ENCODE results near the gene LRRC4C. TPM values are rescaled to one million over a fixed set of nuclear protein-coding genes. Genes with fewer than 3 reads are reported as not detected.

The LRRC4C gene
- total and polyA plus RNA-seq, 10 of the 15 experiments (the other 5 are each of a cell fraction or from before 2014, with no cell fraction given): 1.5 TPM; not detected in 9

DNA sequence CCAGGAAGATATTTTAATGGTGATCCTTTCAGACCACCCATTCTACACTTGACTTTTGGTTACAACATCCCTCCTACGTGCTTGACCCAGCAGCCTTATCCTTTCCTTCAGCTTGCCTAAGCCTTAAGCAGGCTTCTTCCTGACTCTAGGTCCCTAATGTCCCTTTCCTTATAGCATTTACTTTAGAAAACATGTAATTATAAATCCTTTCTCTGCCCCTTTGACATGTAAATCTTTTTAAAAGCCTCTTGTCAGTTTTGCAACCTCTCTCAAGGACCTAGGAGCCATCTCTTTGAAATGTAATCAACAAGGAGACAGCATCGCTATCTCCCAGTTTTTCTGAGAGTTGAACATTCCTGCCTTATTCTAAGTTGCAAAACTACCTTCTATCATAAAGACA is 1255.2 kb downstream of the LRRC4C start:
- Histone ChIP-seq H3K79me2 (ENCODE audit: control insufficient read depth, insufficient read depth, low read length) (no peaks in the 10 kb centered on the region), H3K27me3 (replicated peaks in 1 of 2; ENCODE audit: control insufficient read depth in 2 of 2, insufficient read depth in 2 of 2, low read length in 1 of 2) (no peaks in the 10 kb centered on the region), H3K4me3 (no peak overlapping the region), H3K9ac (ENCODE audit: control insufficient read depth, insufficient read depth, low read length) (no peak overlapping the region), H3K9me3 (replicated peaks; ENCODE audit: control insufficient read depth, insufficient read depth, low read length) (no peaks in the 10 kb centered on the region), H2AFZ (ENCODE audit: control insufficient read depth, low read depth, low read length) (no peak overlapping the region), H3K4me2 (ENCODE audit: control insufficient read depth, insufficient read depth) (no peak overlapping the region), H4K20me1 (ENCODE audit: control insufficient read depth, insufficient read depth) (no peaks in the 10 kb centered on the region), H3K4me1 (ENCODE audit: control insufficient read depth, insufficient read depth, low read length) (no peaks in the 10 kb centered on the region), H3K36me3 (ENCODE audit: control insufficient read depth in 2 of 2, insufficient read depth in 2 of 2, low read length in 1 of 2) (no peaks in the 10 kb centered on the region), H3K27ac (ENCODE audit: control insufficient read depth, insufficient read depth) (no peak overlapping the region)
- POLR2A ChIA-PET: no interaction called here
- intact Hi-C loops (cut with micrococcal nuclease; ENCODE audit: unreplicated experiment) (no loop called here), in situ Hi-C loops (cut with MboI) (no loop called here)
- SMC1A ChIA-PET (ENCODE audit: uncharacterized antibody, unreplicated experiment): interaction anchor here (0.6 kb wide), 1 partner anchor 226 kb away, joined by 3 read pairs; no protein-coding TSS in a partner anchor
- no TSS peak for BruUV-seq (replicated peaks)
- no peak for ATAC-seq
- no peak for FAIRE-seq
- CTCF ChIA-PET: interaction anchor here (0.7 kb wide), 1 partner anchor 82 kb away, joined by 3 read pairs; no protein-coding TSS in a partner anchor
- no peak for DNase-seq (ENCODE audit: low read depth, low spot score)
- TF ChIP-seq SUZ12 (IDR thresholded peaks at IDR 0.05; ENCODE audit: unreplicated experiment): no peak
- TF ChIP-seq GATAD2B (conservative IDR thresholded peaks at IDR 0.05; ENCODE audit: low read depth): no peak
- no peak for TF ChIP-seq SREBF1 (IDR thresholded peaks at IDR 0.05; ENCODE audit: low read length)
- TF ChIP-seq CEBPB (IDR thresholded peaks at IDR 0.05; ENCODE audit: borderline replicate concordance in 1 of 2, low read depth in 2 of 2, low read length in 2 of 2): no peak
- no peak for TF ChIP-seq MEF2A (IDR thresholded peaks at IDR 0.05; ENCODE audit: insufficient read depth, low read depth, low read length)
- TF ChIP-seq, protein P1, sequence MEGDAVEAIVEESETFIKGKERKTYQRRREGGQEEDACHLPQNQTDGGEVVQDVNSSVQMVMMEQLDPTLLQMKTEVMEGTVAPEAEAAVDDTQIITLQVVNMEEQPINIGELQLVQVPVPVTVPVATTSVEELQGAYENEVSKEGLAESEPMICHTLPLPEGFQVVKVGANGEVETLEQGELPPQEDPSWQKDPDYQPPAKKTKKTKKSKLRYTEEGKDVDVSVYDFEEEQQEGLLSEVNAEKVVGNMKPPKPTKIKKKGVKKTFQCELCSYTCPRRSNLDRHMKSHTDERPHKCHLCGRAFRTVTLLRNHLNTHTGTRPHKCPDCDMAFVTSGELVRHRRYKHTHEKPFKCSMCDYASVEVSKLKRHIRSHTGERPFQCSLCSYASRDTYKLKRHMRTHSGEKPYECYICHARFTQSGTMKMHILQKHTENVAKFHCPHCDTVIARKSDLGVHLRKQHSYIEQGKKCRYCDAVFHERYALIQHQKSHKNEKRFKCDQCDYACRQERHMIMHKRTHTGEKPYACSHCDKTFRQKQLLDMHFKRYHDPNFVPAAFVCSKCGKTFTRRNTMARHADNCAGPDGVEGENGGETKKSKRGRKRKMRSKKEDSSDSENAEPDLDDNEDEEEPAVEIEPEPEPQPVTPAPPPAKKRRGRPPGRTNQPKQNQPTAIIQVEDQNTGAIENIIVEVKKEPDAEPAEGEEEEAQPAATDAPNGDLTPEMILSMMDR (IDR thresholded peaks at IDR 0.05 in 2 of 3, conservative IDR thresholded peaks at IDR 0.05 in 1 of 3; ENCODE audit: control insufficient read depth in 2 of 3, extremely low read depth in 1 of 3, insufficient read depth in 1 of 3, low read depth in 3 of 3, low read length in 3 of 3): no peak
- TF ChIP-seq, protein P2, sequence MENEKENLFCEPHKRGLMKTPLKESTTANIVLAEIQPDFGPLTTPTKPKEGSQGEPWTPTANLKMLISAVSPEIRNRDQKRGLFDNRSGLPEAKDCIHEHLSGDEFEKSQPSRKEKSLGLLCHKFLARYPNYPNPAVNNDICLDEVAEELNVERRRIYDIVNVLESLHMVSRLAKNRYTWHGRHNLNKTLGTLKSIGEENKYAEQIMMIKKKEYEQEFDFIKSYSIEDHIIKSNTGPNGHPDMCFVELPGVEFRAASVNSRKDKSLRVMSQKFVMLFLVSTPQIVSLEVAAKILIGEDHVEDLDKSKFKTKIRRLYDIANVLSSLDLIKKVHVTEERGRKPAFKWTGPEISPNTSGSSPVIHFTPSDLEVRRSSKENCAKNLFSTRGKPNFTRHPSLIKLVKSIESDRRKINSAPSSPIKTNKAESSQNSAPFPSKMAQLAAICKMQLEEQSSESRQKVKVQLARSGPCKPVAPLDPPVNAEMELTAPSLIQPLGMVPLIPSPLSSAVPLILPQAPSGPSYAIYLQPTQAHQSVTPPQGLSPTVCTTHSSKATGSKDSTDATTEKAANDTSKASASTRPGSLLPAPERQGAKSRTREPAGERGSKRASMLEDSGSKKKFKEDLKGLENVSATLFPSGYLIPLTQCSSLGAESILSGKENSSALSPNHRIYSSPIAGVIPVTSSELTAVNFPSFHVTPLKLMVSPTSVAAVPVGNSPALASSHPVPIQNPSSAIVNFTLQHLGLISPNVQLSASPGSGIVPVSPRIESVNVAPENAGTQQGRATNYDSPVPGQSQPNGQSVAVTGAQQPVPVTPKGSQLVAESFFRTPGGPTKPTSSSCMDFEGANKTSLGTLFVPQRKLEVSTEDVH (IDR thresholded peaks at IDR 0.05; ENCODE audit: low read depth, partially characterized antibody): no peak
- no peak for TF ChIP-seq ETV6 (conservative IDR thresholded peaks at IDR 0.05 in 1 of 2, IDR thresholded peaks at IDR 0.05 in 1 of 2; ENCODE audit: borderline replicate concordance in 1 of 2, low read depth in 1 of 2)
- no peak for TF ChIP-seq POLR2A (IDR thresholded peaks at IDR 0.05; ENCODE audit: low read depth, low read length)
- TF ChIP-seq HCFC1 (IDR thresholded peaks at IDR 0.05; ENCODE audit: low read length): no peak
- no peak for TF ChIP-seq ZNF274 (IDR thresholded peaks at IDR 0.05; ENCODE audit: insufficient read depth, insufficient read length)
- WGBS (ENCODE audit: insufficient coverage, insufficient replicate concordance, low lambda C conversion rate, missing lambda C conversion rate): 43% methylated on average over 2 of the region's 2 CpGs
- RAD21 ChIA-PET (ENCODE audit: unreplicated experiment): interaction anchor here (1.1 kb wide), 1 partner anchor 21 kb away, joined by 4 read pairs; no protein-coding TSS in a partner anchor
